NCI-H2227 (cell line): ENCODE data around the gene APOBEC3H.

Experiments
- DNase-seq: peaks from one replicate; lab custom pipeline; 2025; ENCODE audit not compliant: unreplicated experiment; lab: John Stamatoyannopoulos, UW

The APOBEC3H gene

DNA sequence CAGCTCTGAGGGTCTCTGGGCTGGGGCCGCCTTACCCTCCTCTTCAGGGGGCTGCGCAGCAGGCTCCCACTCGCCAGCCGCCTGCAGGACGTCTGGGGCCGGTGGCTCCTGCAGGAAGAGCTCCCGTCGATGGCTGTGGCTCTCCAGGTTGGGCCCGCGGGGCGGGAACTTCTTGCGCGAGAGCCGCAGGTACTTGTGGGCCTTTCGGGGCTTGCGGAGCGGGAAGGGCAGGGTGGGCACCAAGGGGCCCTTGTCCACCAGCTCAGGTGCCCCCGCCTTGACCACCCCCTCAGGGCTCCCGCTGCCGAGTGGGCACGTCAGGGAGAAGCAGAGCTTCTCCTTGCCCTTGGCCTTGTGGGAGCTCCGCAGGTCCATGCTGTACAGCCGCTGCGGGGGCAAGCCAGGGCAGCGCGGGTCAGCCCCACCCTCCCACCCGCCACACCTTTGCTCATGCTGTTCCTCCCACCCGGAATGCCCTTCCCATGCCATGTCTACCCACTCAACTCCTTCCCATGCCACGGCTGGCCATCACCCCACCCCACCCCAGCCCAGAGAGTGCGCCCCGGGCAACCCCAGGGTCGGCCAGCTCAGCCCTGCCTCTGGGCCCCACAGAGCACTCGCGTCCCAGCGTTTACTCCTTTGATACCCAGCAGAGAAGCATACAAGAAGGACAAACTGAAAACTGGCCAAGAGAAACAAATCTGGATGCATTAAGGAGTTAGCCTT lies 37.5 kb downstream of the APOBEC3H start:
- no peak for DNase-seq

DNA sequence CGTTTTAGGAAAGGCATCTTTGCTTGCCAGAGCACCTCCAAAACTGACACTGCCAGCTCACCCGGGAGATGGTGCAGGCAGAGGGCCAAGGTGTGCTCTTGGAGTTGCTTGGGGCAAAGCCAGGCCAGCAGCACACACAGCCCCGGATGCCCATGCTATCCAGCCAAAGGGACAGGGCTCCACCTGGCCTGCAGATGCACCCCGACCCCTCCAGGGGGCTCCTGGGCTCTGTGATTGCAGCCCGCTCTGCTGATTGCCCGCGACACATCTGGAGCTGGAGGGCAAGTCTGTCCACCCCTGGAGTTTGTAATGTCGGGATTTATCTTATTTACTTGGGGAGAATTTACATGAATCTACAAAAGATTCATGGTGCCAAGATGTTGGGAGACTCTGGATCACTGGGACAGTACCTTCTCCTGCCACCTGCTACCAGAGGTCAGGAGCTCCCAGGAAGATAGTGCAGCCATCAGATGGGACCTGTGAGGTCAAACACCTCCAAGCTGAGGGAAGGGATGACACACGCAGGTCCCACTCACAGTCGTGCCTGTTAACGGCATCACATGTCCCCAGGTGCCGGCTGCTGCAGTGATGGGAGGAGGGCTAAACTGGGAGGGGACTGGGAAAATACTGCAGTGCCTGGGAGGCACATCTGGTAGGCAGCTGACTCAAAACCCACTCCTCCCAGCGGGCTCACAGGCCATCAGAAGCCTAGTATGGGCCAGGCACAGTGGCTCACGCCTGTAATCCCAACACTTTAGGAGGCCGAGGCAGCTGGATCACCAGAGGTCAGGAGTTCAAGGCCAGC lies 38.2 kb downstream of the APOBEC3H start:
- peak; percentile 47 for DNase-seq

DNA sequence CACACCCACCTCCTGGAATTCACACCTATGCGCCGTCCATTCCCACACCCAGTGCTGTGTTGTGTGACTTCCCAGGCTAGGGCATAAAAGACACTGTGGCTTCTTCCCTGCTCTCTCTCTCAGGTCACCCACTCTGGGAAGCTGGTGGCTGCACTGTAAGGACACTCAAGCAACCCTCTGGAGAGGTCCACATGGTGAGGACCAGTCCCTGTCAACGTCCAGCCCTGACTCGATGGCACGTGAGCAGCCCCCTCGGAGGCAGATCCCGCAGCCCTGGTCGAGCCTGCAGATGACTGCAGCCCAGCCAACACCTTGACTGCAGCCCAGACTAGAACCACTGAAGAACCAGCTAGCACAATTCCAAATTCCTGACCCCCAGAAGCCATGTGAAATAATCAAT lies 39.3 kb downstream of the APOBEC3H start:
- no peak for DNase-seq

DNA sequence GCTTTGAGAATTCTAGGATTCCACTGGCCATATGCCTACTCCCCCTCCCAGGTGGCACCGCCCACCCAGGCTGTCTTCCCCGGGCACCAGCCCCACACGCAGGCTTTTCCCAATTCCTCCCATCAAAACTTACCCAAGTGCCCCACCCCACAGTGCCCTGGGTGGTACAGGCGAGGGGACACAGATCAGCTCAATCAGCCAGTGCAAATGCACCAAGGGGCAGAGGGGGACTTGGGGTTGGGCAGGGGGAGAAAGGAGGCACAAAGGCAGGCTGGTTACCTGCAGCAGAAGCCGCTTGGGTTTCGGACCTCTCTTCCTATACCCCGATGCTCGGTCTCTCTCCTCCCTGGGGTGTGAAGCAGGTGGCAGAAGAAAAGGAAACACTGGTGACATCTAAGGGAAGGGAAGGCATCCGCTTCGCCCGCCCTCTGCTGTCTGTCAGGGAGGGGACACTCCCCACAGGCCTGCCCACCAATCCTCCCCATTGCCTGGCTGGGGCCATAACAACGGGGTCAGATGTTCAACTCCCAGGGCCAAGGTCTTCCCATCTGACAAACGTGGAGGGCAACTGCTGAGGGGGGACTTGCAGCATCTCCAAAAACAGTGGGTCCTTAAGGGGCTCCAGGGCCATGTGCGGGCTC lies 41.4 kb downstream of the APOBEC3H start:
- no peak for DNase-seq

DNA sequence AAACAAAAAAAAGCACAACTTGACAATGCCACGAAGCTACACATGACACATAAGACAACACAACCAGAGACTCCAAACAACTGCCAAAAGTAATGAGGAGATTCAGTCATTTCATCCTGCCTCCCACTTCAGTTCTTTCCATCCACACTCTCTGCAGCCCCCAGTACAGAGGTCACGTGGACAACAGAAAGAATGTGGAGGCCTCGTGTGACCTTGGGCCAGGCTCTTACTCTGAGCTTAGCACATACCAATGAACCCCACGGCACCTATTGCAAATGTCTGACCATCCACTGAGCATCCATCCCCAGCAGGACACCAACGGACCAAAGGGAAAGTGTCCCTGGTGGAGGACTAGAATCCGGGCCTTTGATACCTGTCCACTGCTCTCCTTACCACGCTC lies 42.9 kb downstream of the APOBEC3H start:
- no peak for DNase-seq

DNA sequence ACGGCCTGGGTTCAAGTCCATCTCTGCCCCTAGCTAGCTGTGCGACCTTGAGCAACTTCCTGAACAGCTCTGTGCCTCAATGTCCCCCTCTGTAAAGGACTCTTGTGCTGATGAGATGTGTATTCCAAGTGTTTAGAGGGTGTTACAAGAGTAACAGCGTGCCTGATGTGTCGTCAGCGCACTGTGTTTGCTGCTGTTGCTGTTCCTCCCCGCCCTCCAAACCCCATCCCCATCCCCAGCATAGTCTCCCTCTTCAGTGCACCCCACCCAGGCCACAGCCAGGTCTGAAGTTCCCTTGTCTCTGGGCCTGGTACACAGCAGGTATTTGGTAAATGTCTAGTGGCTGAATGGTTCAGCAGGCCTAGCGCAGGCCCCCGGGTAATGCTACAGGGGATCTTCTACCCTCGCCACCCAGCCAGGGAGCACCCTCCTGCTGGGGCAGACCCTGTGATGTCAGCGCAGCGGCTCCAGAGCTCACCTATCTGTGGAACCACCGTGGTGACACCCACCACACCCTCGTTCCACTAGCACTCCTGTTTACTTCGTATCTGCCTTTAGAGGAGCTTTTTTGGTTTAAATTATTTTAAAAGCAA lies 45.1 kb downstream of the APOBEC3H start:
- no peak for DNase-seq

DNA sequence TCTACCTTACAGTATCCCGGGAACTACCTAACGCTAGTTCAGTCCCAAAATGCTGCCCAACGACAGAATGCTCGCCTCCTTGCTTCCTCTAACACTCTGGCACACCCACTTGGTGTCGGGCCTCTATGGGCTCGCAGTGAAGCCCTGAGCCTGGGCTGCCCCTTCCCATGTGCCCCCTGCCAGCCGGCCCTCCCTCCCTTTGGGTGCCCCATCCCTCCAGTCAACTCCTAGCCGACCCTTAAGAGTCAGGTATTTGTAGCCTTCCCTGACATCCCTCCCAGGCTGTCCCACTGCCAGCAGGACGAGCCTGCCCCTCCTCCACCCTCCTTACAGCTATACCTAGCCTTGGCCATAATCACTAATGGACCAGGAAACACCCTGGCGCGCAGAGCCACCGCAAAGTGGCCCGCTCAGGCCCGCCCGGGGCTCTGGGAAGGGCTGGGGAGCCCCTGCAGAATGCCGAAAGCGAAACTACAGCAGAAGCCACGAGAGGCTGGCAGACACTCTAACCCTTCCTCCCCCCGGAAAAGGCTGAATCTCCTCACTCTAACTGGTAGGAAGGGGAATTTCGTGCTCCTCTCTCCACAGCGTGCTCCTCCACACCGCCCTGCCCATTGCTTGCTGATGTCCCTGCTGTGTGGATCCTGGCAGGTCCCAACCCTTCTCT lies 47.2 kb downstream of the APOBEC3H start:
- DNase-seq, result peak; percentile 28

DNA sequence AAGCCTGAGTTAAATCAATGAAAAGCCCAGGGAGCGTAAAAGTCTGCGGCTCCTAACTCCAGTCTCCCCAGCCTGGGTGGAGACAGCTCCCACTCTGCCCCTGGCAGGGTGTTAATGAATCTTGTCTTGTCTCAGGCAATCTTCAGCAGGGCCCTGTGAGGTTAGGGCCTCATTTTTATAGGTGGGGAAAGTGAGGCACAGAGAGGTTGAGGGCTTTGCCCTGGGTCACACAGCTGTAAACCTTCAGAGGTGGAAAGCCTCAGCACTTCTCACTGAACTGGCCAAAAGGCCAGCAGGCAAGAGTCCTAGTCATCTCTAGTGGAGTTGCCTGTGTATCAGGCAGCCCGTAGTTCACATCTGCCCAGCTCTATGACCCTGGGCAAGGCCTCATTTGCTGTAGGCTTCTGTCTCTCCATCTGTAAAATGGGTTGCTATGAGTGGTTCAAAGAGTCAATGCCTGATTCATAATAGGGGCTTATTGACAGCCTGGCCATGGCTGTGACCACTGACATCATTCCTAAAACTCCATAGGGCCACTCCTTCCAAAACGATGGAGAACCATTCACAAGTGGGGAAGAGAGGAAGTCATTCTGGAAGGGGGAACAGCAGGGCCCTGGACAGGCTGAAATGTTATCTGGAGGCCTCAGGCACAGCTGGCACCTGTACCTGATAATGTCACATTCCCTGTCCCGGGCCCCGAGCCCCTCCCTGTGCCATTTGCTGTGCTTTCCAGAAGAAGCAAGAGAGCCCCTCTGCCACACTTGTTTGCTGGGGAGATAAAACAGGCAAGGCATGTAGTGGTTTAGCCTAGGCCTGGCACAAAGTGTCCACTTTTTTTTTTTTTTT lies 49.4 kb downstream of the APOBEC3H start:
- DNase-seq, result no peak

DNA sequence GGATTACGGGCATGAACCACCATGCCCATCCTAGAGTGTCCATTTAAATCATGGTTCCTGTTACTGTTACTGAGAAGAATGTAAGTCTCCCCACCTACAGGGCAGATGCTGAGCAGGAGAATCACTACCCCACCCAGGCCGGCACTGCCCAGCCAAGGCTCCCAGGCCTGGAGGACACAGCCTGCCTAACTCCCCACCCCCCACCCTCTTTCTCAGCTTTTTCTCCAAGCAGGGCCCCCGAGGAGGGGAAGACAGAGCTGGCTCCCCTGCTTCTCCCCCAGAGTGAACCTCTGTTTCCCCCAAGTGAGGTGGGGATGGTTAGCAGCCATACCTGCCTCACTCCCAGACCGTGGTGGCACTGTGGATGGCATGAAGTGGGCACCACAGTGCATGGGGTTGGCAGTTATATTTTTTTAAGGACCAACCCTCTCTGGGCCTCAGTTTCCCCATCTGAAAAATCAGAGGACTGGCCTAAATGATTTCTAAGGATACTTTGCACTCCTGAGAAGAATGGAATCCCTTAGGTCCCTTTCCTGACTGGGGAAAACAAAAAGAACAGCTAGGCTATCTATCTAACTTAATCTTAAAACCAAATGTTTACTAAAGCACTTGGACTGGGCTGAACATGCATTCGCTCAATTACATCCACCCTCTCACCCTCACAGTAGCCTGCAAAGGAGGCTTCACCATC lies 50.4 kb downstream of the APOBEC3H start:
- no peak for DNase-seq

DNA sequence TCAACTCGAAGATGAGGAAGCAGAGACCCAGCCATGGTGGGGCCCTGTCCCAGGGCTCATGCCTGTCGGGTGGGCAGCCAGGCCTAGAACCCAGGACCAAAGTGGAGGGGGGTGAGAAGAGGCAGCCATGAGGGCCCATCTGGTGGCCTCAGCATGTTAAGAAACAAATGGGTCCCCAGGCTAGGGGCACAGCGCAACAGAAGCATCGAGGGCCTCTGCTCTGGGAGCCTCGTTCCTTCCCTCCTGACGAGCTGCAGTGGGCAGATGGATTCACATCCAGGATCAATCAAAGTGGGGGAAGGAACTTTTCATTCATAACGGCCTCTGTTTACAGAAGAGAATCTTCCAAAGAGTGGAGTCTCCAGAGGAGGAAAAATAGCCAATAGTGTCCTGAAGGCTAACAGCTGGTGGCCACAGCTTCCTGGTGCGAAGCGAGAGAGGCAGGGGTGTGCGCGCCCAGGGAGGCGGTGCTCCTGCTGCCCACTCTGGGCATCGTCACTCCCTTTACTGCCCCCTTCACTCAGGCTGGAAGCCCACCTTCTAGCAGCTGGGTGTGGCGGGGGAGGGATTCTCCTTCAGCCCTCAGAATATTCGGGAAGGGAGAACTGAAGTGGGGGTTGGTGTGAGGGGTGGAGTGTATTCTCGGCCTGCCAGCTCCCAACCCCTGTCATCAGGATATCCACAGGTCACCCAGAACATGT lies 51.1 kb downstream of the APOBEC3H start:
- DNase-seq, result no peak

DNA sequence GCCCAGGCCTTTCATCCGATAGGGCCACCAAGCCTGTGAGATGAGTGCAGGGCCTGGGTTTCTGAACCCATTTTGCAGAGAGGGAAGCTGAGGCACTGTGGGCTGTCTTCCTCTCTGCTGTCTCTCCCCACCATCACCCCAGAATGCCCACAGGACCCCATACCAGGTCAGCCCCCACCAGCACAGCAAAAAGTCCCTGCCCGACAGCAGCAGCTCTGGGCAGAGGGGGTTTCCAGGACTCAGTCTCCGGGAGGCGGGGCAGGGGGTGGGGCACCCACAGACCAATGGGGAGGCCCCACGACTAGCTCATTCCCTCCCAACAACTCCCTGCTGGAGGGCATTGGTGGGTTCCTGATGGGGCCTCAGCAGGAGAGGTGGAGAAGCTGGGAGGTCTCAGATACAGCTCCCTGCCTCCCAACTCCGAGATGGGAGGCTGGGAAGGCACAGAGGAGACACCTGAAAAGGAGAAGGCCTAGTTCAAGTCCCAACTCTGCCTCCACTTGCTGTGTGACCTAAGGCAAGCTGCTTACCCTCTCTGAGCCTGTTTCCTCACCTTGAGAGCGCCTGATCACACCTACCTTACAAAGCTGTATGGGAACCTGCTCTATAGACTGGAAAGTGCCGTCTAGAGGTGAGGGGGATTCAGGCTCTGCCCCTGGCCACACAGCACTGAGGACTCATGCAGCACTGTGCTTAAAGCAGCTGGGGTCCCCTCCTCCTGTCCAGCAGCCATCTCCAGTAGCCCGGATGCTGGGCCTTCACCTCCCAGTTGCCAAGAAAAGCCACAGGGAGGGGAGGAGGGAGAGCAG lies 51.9 kb downstream of the APOBEC3H start:
- no peak for DNase-seq

DNA sequence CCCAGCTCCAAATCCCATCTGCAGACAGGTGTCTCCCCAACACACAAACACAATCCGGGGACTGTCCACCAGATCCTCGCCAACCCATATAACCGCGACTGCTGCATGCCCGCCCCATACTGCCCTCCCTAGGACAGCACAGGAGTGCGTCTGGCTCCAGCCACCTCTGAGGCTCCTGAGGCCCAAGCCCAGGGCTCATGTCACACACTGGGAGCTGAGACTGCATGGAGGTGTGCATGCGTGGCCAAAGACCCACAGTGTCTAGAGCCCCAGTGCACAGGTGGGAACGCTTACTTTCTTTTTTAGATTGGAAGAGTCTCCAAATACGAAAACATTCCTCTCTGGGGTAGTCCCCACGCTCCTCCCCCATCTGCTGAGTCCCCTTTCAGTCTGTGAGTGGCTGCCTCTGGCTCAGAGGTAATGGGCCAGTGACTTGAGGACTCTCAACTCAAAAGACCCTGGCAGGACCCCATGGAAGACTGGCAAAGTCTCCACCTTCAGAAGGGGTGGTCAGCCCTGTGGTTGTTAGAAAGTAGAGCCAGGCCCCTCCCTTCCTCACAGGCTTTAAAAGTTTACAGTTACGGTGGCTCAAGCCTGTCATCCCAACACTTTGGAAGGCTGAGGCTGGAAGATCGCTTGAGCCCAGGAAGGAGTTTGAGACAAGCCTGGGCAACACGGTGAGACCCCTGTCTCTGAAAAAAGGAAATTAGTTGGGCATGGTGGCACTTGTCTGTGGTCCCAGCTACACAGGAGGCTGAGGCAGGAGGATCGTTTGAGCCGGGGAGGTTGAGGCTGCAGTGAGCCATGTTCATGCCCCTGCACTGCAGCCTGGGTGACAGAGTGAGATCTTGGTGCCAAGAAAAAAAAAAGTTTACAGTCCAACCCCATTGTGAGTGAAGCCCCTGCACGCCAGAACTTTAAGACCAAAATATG lies 53.1 kb downstream of the APOBEC3H start:
- DNase-seq, result no peak

DNA sequence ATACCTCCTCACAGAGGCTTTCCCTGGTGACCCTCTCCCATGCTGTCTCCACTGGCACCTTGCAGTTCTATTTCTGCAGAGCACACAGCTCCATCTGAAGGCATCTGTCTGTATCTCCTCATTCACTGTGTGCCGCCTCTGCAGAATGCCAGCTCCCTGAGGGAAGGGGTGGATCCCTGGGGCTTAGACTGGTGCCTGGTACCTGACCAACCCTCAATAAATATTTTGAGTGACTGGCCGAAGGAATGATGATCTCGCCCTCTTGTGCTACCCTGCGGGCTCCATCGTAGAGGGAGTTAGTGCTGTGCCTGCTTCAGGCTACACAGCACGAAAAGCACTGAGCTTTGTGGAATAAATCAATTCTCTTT lies 53.8 kb downstream of the APOBEC3H start:
- no peak for DNase-seq

DNA sequence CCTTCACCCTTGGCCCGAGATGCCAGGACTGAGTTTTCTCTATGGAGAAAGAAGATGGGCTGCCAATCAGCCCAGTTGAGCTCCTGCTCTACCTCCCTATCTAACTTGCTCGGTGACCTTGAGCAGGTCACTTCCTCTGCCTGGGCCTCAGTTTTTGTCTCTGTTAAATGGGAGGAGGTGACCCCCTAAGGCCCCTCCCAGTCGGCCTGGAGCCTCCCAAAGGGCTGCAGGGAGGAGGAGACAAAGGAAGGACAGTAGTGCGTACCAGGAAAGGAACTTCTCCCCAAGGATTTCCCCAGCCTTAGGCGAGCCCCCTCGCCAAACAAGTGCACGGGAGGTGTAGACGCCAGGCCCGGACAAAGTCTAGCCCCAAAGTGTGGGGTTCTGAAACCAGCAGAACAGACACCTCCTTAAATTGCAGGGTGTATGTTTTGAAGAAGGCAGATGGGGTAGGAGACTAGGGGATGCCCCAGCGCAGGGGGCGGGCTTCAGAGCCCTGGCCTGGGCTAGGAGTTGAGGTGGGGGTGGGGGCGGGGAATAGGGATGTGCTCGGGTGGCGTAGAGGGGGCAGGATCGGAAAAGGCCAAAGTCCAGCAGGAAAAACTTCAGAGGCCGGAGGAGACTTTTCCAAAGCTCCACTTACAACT lies 54.4 kb downstream of the APOBEC3H start:
- DNase-seq, result no peak

DNA sequence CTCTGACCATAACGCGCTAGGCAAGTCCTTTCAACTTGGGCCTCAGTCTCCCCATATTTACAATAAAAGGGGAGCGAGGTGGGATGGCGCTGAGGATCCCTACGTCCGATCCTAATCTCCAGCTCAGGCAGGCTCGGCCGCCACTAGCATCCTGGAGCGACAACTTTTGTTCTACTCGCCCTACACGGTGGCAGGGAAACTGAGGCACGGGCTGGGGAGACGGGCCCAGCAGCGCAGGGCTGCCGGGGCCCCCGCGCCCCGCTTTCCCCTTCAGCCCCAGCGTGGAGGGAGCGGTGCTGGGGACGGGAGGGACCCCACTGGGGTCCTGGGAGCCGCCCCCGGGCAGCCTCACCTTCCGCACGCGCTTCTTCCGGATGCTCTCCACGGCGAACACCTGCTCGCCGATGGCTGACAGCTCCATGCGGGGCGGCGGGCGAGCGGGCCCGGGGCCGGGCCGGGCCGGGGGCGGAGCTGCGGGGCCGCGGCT lies 55.0 kb downstream of the APOBEC3H start:
- no peak for DNase-seq

DNA sequence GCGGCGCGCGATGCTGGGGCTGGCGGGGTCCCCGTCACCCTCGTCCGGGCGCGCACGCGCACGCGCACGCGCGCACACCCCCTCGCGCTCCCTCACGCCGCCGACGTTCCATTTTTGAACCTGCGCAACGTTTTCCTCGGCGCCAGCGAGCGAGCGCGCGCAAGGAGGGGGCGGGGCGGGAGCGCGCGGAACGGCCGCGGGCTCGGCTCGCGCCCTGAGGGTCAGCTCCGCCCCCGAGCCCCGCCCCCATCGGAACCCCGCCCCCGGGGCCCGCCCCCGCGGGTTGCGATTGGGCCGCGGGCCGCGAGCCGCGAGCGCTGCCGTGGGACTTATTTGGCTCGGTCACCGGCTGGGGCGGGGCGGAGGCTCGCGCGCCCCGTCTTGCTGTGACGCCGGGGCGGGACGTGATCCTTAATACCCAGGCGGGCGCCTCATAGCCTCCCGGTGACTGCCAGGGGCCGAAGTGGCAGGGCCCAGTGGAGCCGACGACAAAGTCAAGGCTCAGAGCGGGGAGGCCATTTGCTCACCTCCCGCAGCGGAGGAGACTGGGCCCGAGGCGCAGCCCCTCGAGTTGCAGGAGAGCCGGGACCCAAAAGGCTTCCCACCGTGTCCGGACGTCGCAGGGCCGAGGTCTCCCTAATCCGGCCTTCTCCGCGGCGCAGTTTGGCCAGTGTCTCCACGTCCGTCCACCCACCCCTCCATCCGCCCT lies 55.6 kb downstream of the APOBEC3H start, which contains the start of gene CBX7:
Gene CBX7, minus strand, starts transcription at position 170 of the 709 bp plus-strand sequence. CDS start 236 bp downstream, outside the sequence.
- peak; percentile 90 for DNase-seq
